ENCODE measurements around the gene KDM4D. TPM values are rescaled to one million over a fixed set of nuclear protein-coding genes. Genes with fewer than 3 reads are reported as not detected.

The KDM4D gene
- total and polyA plus RNA-seq, 2 of the 4 experiments (the other 2 are of a cell fraction): 0.90 to 1.1 TPM

DNA sequence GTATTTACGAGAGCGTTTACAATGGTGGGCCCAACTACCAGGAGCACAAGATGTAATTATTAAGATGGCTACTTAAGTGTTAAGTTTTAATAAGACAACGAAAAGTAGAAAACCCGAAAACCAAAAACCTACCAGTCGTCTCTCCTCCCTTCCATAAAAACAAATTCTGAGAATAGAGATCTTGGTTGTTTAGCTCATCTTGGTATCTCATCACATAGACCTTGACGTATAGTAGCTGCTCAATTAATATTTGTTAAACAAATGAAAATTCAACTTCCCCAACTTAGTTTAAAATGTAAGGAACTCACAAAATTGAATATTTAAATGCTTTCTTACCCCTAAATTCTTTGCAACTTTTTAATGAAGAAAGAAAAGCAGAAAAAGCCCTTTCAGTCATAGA is 669 bp downstream of the KDM4D start:
- in situ Hi-C loops (cut with MboI; ENCODE audit: low sequenced_read_pairs): loop anchor here (5.0 to 10.0 kb wide), 2 partner anchors 352 to 1451 kb away; no protein-coding TSS in a partner anchor
- BruUV-seq (replicated peaks): no TSS peak

More for the DNA sequence above, 669 bp downstream of the KDM4D start:
- CTCF ChIA-PET: interaction anchor here (0.7 kb wide), 1 partner anchor 1241 kb away, joined by 3 read pairs; no protein-coding TSS in a partner anchor
- Histone ChIP-seq H3K18ac (ENCODE audit: low read depth, low read length) (no peak overlapping the region), H3K9ac (ENCODE audit: low read depth, low read length) (peak overlapping the region; percentile 95; the same call in 1 of the 2 replicates), H3K27me3 (ENCODE audit: control insufficient read depth, insufficient read depth, low read length) (no peaks in the 10 kb centered on the region), H3K9me1 (ENCODE audit: insufficient read depth, low read length) (no peaks in the 10 kb centered on the region), H3K23ac (ENCODE audit: low read depth, low read length) (no peak overlapping the region; the same call in 1 of the 2 replicates), H2BK20ac (ENCODE audit: low read depth, low read length) (no peak overlapping the region), H2BK15ac (ENCODE audit: low read depth, low read length) (no peak overlapping the region), H3K56ac (ENCODE audit: extremely low read depth, insufficient read depth, low read length) (no peak overlapping the region), H3K9me3 (ENCODE audit: control insufficient read depth, insufficient read depth, low read length) (no peaks in the 10 kb centered on the region), H4K20me1 (ENCODE audit: insufficient read depth, low read length) (no peaks in the 10 kb centered on the region), H3K4me1 (ENCODE audit: control insufficient read depth, insufficient read depth, low read length) (no peaks in the 10 kb centered on the region), H4K91ac (ENCODE audit: insufficient read depth, low read depth, low read length) (no peak overlapping the region), H2AFZ (replicated peaks; ENCODE audit: low read length, poor library complexity) (no peak overlapping the region), H2AK5ac (ENCODE audit: low read depth, low read length) (no peak overlapping the region), H4K8ac (ENCODE audit: low read depth in 2 of 2, low read length in 2 of 2) (peak overlapping the region; percentile 87 to 91), H3K4me3 (ENCODE audit: insufficient read depth, low read depth, low read length) (peak overlapping the region; percentile 95; the same call in 1 of the 2 replicates), H2AK9ac (replicated peaks; ENCODE audit: low read depth, low read length, poor library complexity) (no peak overlapping the region), H4K5ac (ENCODE audit: low read depth, low read length) (no peak overlapping the region; the same call in 1 of the 2 replicates), H3K4ac (ENCODE audit: low read depth, low read length) (peak overlapping the region; percentile 79; the same call in 1 of the 2 replicates), H2BK120ac (ENCODE audit: low read depth, low read length) (no peak overlapping the region), H3K14ac (replicated peaks; ENCODE audit: low read depth, low read length) (peak overlapping the region; percentile 86; the same call in 1 of the 2 replicates), H3K4me2 (ENCODE audit: low read depth, low read length) (peak overlapping the region; percentile 80; the same call in 1 of the 2 replicates), H3K27ac (ENCODE audit: insufficient read depth, low read length) (no peak overlapping the region), H3K36me3 (ENCODE audit: control insufficient read depth, insufficient read depth, low read length) (peaks cover 9% of the 10 kb centered on the region), H3K79me1 (ENCODE audit: low read depth in 1 of 2, low read length in 2 of 2) (peaks cover 7 to 16% of the 10 kb centered on the region in 2 experiments), H2BK5ac (ENCODE audit: low read depth, low read length, poor library complexity, severe bottlenecking) (peak overlapping the region; percentile 67)
- dilution Hi-C loops (cut with HindIII; ENCODE audit: low sequenced_read_pairs, unreplicated experiment): no loop called here
- POLR2A ChIA-PET (ENCODE audit: unreplicated experiment): no interaction called here
- no peak for TF ChIP-seq SMC3 (IDR thresholded peaks at IDR 0.05; ENCODE audit: low read depth, low read length)
- TF ChIP-seq, protein P1, sequence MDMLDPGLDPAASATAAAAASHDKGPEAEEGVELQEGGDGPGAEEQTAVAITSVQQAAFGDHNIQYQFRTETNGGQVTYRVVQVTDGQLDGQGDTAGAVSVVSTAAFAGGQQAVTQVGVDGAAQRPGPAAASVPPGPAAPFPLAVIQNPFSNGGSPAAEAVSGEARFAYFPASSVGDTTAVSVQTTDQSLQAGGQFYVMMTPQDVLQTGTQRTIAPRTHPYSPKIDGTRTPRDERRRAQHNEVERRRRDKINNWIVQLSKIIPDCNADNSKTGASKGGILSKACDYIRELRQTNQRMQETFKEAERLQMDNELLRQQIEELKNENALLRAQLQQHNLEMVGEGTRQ (IDR thresholded peaks at IDR 0.05; ENCODE audit: low read depth, low read length): no peak
- no peak for TF ChIP-seq MAFK (IDR thresholded peaks at IDR 0.05; ENCODE audit: low read depth, low read length)
- no peak for TF ChIP-seq BHLHE40 (IDR thresholded peaks at IDR 0.05; ENCODE audit: low read depth, low read length)
- TF ChIP-seq, protein P2, sequence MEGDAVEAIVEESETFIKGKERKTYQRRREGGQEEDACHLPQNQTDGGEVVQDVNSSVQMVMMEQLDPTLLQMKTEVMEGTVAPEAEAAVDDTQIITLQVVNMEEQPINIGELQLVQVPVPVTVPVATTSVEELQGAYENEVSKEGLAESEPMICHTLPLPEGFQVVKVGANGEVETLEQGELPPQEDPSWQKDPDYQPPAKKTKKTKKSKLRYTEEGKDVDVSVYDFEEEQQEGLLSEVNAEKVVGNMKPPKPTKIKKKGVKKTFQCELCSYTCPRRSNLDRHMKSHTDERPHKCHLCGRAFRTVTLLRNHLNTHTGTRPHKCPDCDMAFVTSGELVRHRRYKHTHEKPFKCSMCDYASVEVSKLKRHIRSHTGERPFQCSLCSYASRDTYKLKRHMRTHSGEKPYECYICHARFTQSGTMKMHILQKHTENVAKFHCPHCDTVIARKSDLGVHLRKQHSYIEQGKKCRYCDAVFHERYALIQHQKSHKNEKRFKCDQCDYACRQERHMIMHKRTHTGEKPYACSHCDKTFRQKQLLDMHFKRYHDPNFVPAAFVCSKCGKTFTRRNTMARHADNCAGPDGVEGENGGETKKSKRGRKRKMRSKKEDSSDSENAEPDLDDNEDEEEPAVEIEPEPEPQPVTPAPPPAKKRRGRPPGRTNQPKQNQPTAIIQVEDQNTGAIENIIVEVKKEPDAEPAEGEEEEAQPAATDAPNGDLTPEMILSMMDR (conservative IDR thresholded peaks at IDR 0.05; ENCODE audit: low read depth, low read length): no peak
- TF ChIP-seq, protein P3, sequence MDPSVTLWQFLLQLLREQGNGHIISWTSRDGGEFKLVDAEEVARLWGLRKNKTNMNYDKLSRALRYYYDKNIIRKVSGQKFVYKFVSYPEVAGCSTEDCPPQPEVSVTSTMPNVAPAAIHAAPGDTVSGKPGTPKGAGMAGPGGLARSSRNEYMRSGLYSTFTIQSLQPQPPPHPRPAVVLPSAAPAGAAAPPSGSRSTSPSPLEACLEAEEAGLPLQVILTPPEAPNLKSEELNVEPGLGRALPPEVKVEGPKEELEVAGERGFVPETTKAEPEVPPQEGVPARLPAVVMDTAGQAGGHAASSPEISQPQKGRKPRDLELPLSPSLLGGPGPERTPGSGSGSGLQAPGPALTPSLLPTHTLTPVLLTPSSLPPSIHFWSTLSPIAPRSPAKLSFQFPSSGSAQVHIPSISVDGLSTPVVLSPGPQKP (IDR thresholded peaks at IDR 0.05; ENCODE audit: borderline replicate concordance, low read depth, low read length): no peak
- TF ChIP-seq MXI1 (IDR thresholded peaks at IDR 0.05; ENCODE audit: borderline replicate concordance, low read depth, low read length): no peak
- TF ChIP-seq CEBPB (IDR thresholded peaks at IDR 0.05; ENCODE audit: low read depth, low read length): no peak
- no peak for TF ChIP-seq FOS (IDR thresholded peaks at IDR 0.05; ENCODE audit: low read depth, low read length)
- TF ChIP-seq CHD1 (IDR thresholded peaks at IDR 0.05; ENCODE audit: low read depth, low read length): no peak
- no peak for TF ChIP-seq POLR2A (IDR thresholded peaks at IDR 0.05; ENCODE audit: low read depth, low read length)
- no peak for TF ChIP-seq RAD21 (IDR thresholded peaks at IDR 0.05; ENCODE audit: low read length)
- TF ChIP-seq MAZ (IDR thresholded peaks at IDR 0.05; ENCODE audit: borderline replicate concordance, low read depth, low read length): no peak
- TF ChIP-seq RFX5 (IDR thresholded peaks at IDR 0.05; ENCODE audit: low read depth, low read length): no peak
- no peak for TF ChIP-seq RCOR1 (IDR thresholded peaks at IDR 0.05; ENCODE audit: insufficient replicate concordance, low read length)
- no peak for TF ChIP-seq NFE2L2 (IDR thresholded peaks at IDR 0.05; ENCODE audit: low read depth, low read length)
- no peak for DNase-seq
- ATAC-seq (ENCODE audit: low read depth): no peak
- intact Hi-C loops (cut with micrococcal nuclease): loop anchor here (5.0 to 10.0 kb wide), 5 partner anchors 93 to 1453 kb away; partner anchors contain the start of gene SRSF8
- WGBS, 2 experiments (ENCODE audit: extremely low coverage in 2 of 2, insufficient read length in 1 of 2): no CpG with 5 or more reads among the region's 6 CpGs
